ENCODE data around the gene NFATC3.

DNA sequence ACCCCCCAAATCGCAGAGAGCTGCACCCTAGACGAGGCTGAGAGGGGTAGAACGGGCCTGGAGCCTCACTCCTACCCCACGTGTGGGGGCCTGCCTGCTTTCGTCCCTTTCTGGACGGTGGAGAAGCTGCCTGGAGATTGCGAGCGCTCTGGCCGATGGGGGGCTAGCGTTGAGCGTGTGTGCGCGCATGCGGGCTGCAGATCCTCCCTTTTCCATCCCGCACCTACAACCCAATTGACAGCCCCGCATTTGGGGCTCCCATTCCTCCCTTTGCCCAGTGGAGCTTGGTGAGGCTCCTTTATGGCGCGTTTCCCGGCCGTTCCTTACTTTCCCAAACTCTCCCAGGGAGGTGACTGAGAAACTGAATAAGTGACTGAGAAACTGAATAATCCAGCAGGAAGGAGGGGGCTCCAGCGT, 151.7 kb downstream of the NFATC3 start:
- no peak for TF ChIP-seq POLR2AphosphoS5 (IDR thresholded peaks at IDR 0.05)
- TF ChIP-seq POLR2A (IDR thresholded peaks at IDR 0.05) = no peak
- TF ChIP-seq, protein P1, sequence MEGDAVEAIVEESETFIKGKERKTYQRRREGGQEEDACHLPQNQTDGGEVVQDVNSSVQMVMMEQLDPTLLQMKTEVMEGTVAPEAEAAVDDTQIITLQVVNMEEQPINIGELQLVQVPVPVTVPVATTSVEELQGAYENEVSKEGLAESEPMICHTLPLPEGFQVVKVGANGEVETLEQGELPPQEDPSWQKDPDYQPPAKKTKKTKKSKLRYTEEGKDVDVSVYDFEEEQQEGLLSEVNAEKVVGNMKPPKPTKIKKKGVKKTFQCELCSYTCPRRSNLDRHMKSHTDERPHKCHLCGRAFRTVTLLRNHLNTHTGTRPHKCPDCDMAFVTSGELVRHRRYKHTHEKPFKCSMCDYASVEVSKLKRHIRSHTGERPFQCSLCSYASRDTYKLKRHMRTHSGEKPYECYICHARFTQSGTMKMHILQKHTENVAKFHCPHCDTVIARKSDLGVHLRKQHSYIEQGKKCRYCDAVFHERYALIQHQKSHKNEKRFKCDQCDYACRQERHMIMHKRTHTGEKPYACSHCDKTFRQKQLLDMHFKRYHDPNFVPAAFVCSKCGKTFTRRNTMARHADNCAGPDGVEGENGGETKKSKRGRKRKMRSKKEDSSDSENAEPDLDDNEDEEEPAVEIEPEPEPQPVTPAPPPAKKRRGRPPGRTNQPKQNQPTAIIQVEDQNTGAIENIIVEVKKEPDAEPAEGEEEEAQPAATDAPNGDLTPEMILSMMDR (IDR thresholded peaks at IDR 0.05 in 8 of 11, conservative IDR thresholded peaks at IDR 0.05 in 3 of 11) = no peak

Measured in spleen (tissue), 7 donors.